MCF 10A (cell line): ENCODE results near the gene ADGRG7. TPM values are rescaled to one million over a fixed set of nuclear protein-coding genes. Genes with fewer than 3 reads are reported as not detected.

Source experiments
- Bru-seq: library from RNA; stranded (reverse); fragments of 400-500 nt; gene quantifications from one replicate; lab custom pipeline; 2021; lab: Mats Ljungman, UMichigan
- BruChase-seq, 2 experiments: library from RNA; stranded (reverse); fragments of 400-500 nt; gene quantifications; one replicate each; lab custom pipeline; 2021; lab: Mats Ljungman, UMichigan
- BruUV-seq: library from RNA; stranded (reverse); fragments of 400-500 nt; replicated peaks from 2 replicates; lab custom pipeline; 2021; lab: Mats Ljungman, UMichigan
- CTCF ChIA-PET: fragments of 300-600 bp; sonication (Branson Sonifier 250); formaldehyde crosslinking; extraction: SDS; loops from one replicate; lab custom pipeline; 2021; ENCODE audit warnings: antibody characterized with exemption, inconsistent platforms; lab: Yijun Ruan, JAX
- POLR2A ChIA-PET: fragments of 300-600, 350-650 bp; sonication (Branson Sonifier 250); formaldehyde crosslinking; extraction: SDS; loops from one replicate; lab custom pipeline; 2020; ENCODE audit warnings: antibody characterized with exemption, inconsistent platforms; lab: Yijun Ruan, JAX
- DNase-seq: peaks from one replicate; pipeline ENCODE4 v3.0.0-alpha.2; 2018; ENCODE audit not compliant: unreplicated experiment
- H3K27ac Mint-ChIP-seq: one replicate; pipeline ENCODE4 v1.8.0; 2022; ENCODE audit warnings: mild to moderate bottlenecking, low read depth, mixed read lengths; ENCODE audit not compliant: unreplicated experiment
- H3K27me3 Mint-ChIP-seq: one replicate; pipeline ENCODE4 v1.8.0; 2022; ENCODE audit warnings: mixed read lengths; ENCODE audit not compliant: insufficient read depth, unreplicated experiment
- H3K36me3 Mint-ChIP-seq: one replicate; pipeline ENCODE4 v1.8.0; 2022; ENCODE audit warnings: mild to moderate bottlenecking, moderate library complexity, mixed read lengths; ENCODE audit not compliant: insufficient read depth, unreplicated experiment
- H3K4me1 Mint-ChIP-seq: one replicate; pipeline ENCODE4 v1.8.0; 2022; ENCODE audit warnings: mixed read lengths; ENCODE audit not compliant: insufficient read depth, unreplicated experiment
- H3K4me3 Mint-ChIP-seq: one replicate; pipeline ENCODE4 v1.8.0; 2022; ENCODE audit warnings: mild to moderate bottlenecking, moderate library complexity, mixed read lengths; ENCODE audit not compliant: unreplicated experiment
- H3K9me3 Mint-ChIP-seq: one replicate; pipeline ENCODE4 v1.8.0; 2022; ENCODE audit warnings: mixed read lengths; ENCODE audit not compliant: unreplicated experiment
- intact Hi-C: fragments of 100-400 bp; cut with micrococcal nuclease; formaldehyde crosslinking; loops from 2 replicates; pipeline ENCODE4 v1.14.1; 2022
- long read RNA-seq: library from polyadenylated mRNA; stranded (forward); transcript quantifications from one replicate; pipeline ENCODE4 v2.0.0, GENCODE V29; 2022
- total RNA-seq: library from RNA; stranded (reverse); gene quantifications from 2 replicates; pipeline ENCODE4 v1.2.3, GENCODE V29; 2022
- TF ChIP-seq, protein P1 (sequence below): fragments of 200-600 bp; IDR thresholded peaks from one replicate; pipeline ENCODE4 v1.8.0; 2022; ENCODE audit warnings: antibody characterized with exemption, mild to moderate bottlenecking; ENCODE audit not compliant: unreplicated experiment

Gene ADGRG7, protein sequence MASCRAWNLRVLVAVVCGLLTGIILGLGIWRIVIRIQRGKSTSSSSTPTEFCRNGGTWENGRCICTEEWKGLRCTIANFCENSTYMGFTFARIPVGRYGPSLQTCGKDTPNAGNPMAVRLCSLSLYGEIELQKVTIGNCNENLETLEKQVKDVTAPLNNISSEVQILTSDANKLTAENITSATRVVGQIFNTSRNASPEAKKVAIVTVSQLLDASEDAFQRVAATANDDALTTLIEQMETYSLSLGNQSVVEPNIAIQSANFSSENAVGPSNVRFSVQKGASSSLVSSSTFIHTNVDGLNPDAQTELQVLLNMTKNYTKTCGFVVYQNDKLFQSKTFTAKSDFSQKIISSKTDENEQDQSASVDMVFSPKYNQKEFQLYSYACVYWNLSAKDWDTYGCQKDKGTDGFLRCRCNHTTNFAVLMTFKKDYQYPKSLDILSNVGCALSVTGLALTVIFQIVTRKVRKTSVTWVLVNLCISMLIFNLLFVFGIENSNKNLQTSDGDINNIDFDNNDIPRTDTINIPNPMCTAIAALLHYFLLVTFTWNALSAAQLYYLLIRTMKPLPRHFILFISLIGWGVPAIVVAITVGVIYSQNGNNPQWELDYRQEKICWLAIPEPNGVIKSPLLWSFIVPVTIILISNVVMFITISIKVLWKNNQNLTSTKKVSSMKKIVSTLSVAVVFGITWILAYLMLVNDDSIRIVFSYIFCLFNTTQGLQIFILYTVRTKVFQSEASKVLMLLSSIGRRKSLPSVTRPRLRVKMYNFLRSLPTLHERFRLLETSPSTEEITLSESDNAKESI
- total RNA-seq = not detected in 2 replicates
- Bru-seq, nascent RNA = not detected
- BruChase-seq, experiment 1, labeled RNA remaining after a 6-hour chase = percentile 8 among the genes with signal in this experiment
- percentile 5 among the genes with signal in this experiment for BruChase-seq, experiment 2, labeled RNA remaining after a 2-hour chase
- long read RNA-seq = 0 reads

DNA sequence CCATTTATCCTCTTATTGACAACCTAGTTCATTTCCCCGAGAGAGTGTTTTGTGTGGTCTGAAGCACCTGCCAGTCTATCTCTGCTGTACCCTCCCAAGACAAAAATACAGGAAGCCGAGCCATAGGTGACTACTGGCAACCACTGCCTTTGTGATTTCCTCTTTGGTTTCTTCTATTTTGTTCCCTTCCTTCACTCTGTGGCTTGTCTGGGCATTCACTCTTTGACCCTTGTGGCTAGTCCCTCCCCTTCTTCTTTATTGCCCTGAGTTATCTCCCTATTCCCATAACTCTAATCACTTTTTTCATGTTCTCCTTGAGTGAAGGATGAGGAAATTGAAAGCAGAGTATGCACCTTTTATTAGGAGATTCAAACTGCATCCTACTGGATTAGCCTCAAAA is at the start of gene ADGRG7:
ADGRG7 (plus strand) TSS at position 297 of the 400 bp plus-strand sequence. CDS start 256 bp downstream, outside the sequence.
- Mint-ChIP-seq H3K27me3 (peaks cover 20% of the 10 kb centered on the region), H3K4me1 (no peaks in the 10 kb centered on the region), H3K9me3 (no peaks in the 10 kb centered on the region), H3K4me3 (no peak within 1 kb of the TSS), H3K27ac (no peak within 1 kb of the TSS), H3K36me3 (no peaks in the 10 kb centered on the region)
- intact Hi-C loops = no loop called here
- no peak for DNase-seq
- TF ChIP-seq, protein P1, sequence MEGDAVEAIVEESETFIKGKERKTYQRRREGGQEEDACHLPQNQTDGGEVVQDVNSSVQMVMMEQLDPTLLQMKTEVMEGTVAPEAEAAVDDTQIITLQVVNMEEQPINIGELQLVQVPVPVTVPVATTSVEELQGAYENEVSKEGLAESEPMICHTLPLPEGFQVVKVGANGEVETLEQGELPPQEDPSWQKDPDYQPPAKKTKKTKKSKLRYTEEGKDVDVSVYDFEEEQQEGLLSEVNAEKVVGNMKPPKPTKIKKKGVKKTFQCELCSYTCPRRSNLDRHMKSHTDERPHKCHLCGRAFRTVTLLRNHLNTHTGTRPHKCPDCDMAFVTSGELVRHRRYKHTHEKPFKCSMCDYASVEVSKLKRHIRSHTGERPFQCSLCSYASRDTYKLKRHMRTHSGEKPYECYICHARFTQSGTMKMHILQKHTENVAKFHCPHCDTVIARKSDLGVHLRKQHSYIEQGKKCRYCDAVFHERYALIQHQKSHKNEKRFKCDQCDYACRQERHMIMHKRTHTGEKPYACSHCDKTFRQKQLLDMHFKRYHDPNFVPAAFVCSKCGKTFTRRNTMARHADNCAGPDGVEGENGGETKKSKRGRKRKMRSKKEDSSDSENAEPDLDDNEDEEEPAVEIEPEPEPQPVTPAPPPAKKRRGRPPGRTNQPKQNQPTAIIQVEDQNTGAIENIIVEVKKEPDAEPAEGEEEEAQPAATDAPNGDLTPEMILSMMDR = no peak
- BruUV-seq = no TSS peak
- ChIA-PET CTCF (no interaction called here), POLR2A (no interaction called here)

DNA sequence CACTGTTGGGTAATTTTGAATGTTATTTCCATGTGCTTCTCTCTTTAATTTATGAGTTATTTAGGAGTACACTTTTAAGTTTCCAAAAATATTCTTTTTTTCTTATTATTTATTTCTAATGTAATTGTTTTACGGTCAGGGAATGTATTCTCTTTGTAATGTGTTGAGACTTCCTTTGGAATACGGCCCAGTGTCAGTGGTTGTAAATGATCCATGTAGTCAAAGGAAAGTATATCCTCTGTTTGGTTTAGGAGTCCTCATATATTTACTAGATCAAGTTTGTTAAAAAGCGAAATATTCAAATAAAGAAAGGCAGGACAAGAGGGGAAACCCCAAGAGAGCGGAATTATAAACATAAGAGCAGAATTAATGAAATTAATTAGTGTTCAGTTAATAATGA is 49.0 kb upstream of the ADGRG7 start:
- BruUV-seq = no TSS peak
- Mint-ChIP-seq H3K27me3 (no peaks in the 10 kb centered on the region), H3K9me3 (no peaks in the 10 kb centered on the region), H3K36me3 (no peaks in the 10 kb centered on the region), H3K4me1 (peaks cover 37% of the 10 kb centered on the region), H3K27ac (no peak overlapping the region), H3K4me3 (no peak overlapping the region)
- intact Hi-C loops = no loop called here
- ChIA-PET CTCF (interaction anchor here (0.6 to 2.4 kb wide), 3 partner anchors 29 to 161 kb away, joined by 3 to 8 read pairs (median 3); no protein-coding TSS in a partner anchor), POLR2A (interaction anchor here (2.1 kb wide), 1 partner anchor 9 kb away, joined by 8 read pairs; no protein-coding TSS in a partner anchor)
- TF ChIP-seq, protein P1 = no peak
- DNase-seq = no peak

DNA sequence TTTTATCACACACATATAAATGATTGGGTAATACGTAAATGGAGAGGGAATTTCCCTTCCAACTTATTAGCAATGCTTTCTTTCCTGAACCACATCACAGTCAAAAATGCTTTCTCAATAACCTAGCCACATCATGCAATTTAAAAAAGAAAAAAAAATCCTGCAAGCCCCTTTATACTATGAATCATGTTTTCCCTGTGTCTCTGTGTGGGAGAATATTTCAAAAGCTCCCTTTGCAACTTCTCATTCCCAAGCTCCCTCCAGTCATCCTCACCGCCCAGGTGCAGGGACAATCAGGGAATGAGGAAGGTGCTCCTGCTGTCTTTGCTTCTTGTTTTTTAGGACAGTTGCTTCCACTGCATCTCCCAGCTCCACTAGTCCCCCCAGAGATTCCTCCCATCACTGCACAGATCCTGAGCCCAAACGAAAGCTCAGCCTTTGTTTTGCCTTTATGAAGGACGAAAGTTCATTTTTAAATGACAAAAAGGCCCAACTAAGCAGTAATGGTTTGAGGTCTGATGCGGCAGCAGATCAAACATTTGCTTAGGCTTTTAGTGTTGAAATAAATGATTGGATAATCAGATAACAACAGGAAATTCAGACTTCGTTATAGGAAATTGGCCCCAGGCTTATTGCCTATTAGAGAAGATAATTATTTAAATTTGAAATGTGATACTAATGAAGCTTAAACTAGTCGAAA is 47.8 kb upstream of the ADGRG7 start:
- POLR2A ChIA-PET = interaction anchor here (0.6 to 2.1 kb wide), 6 partner anchors 8 to 99 kb away, joined by 3 to 8 read pairs (median 4); no protein-coding TSS in a partner anchor
- TF ChIP-seq, protein P1 = no peak
- CTCF ChIA-PET = interaction anchor here (0.6 to 2.4 kb wide), 6 partner anchors 10 to 69 kb away, joined by 3 to 8 read pairs (median 4); partner anchors contain the start of gene TMEM45A
- intact Hi-C loops = no loop called here
- Mint-ChIP-seq H3K36me3 (no peaks in the 10 kb centered on the region), H3K4me3 (no peak overlapping the region), H3K9me3 (no peaks in the 10 kb centered on the region), H3K4me1 (peaks cover 33% of the 10 kb centered on the region), H3K27me3 (no peaks in the 10 kb centered on the region), H3K27ac (peak overlapping the region; percentile 72)
- no TSS peak for BruUV-seq
- peak; percentile 79 for DNase-seq
